ENCODE results near the gene IL1RL1.
A peak's percentile ranks its signal among the peaks of the same experiment; 100 is the strongest.

IL1RL1 gene

GRCh38 chr2:102269200-102269524 lies 42.2 kb upstream of the IL1RL1 start:
- in situ Hi-C loops (cut with HindIII; ENCODE audit: low sequenced_read_pairs): no loop called here
- no peak for TF ChIP-seq CTCF (IDR thresholded peaks at IDR 0.05; ENCODE audit: low read depth, low read length)
- H3K4me3 ChIP-seq (ENCODE audit: low read depth, low read length): no peak overlapping the region
- DNase-seq (ENCODE audit: low read depth, low spot score): no peak

GRCh38 chr2:102271844-102272243 lies 39.5 kb upstream of the IL1RL1 start:
- no peak for DNase-seq (ENCODE audit: low read depth, low spot score)
- in situ Hi-C loops (cut with HindIII; ENCODE audit: low sequenced_read_pairs): no loop called here
- H3K4me3 ChIP-seq (ENCODE audit: low read depth, low read length): no peak overlapping the region
- TF ChIP-seq CTCF (IDR thresholded peaks at IDR 0.05; ENCODE audit: low read depth, low read length): no peak

- no peak for TF ChIP-seq CTCF (IDR thresholded peaks at IDR 0.05; ENCODE audit: low read depth, low read length)
- H3K4me3 ChIP-seq (ENCODE audit: low read depth, low read length): no peak overlapping the region
- peak; percentile 16 for DNase-seq (ENCODE audit: low read depth, low spot score)
- in situ Hi-C loops (cut with HindIII; ENCODE audit: low sequenced_read_pairs): no loop called here
Observed at GRCh38 chr2:102273619-102274211, 37.6 kb upstream of the IL1RL1 start.

GRCh38 chr2:102276549-102277201 lies 34.7 kb upstream of the IL1RL1 start:
- in situ Hi-C loops (cut with HindIII; ENCODE audit: low sequenced_read_pairs): no loop called here
- DNase-seq (ENCODE audit: low read depth, low spot score): no peak
- no peak for TF ChIP-seq CTCF (IDR thresholded peaks at IDR 0.05; ENCODE audit: low read depth, low read length)
- H3K4me3 ChIP-seq (ENCODE audit: low read depth, low read length): no peak overlapping the region

GRCh38 chr2:102277202-102277700 lies 34.1 kb upstream of the IL1RL1 start:
- in situ Hi-C loops (cut with HindIII; ENCODE audit: low sequenced_read_pairs): no loop called here
- no peak for DNase-seq (ENCODE audit: low read depth, low spot score)
- TF ChIP-seq CTCF (IDR thresholded peaks at IDR 0.05; ENCODE audit: low read depth, low read length): no peak
- no peak overlapping the region for H3K4me3 ChIP-seq (ENCODE audit: low read depth, low read length)

GRCh38 chr2:102278720-102279390 lies 32.5 kb upstream of the IL1RL1 start:
- in situ Hi-C loops (cut with HindIII; ENCODE audit: low sequenced_read_pairs): no loop called here
- no peak for DNase-seq (ENCODE audit: low read depth, low spot score)
- no peak for TF ChIP-seq CTCF (IDR thresholded peaks at IDR 0.05; ENCODE audit: low read depth, low read length)
- no peak overlapping the region for H3K4me3 ChIP-seq (ENCODE audit: low read depth, low read length)
